ENCODE results near the gene EHMT1.
"Not testable (repeated sequence)": the region's sequence is repeated elsewhere in the genome, so short reads cannot be mapped to it uniquely, and the experiment has no call there.

DNA sequence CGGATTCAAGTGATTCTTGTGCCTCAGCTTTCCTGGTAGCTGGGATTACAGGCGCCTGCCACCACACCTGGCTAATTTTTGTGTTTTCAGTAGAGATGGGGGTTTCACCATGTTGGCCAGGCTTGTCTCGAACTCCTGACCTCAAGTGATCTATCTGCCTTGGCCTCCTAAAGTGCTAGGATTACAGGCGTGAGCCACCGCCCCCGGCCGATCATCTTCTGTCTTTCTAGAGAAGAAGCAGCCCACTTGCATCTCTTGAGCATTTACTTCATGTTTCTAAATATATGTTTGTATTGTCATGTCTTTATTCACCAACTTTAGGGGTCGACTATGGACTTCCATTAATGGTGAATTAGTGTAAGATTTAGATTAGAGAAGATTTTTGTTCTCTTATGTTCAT is 3.4 kb downstream of the EHMT1 start:
- TF ChIP-seq, protein P1, sequence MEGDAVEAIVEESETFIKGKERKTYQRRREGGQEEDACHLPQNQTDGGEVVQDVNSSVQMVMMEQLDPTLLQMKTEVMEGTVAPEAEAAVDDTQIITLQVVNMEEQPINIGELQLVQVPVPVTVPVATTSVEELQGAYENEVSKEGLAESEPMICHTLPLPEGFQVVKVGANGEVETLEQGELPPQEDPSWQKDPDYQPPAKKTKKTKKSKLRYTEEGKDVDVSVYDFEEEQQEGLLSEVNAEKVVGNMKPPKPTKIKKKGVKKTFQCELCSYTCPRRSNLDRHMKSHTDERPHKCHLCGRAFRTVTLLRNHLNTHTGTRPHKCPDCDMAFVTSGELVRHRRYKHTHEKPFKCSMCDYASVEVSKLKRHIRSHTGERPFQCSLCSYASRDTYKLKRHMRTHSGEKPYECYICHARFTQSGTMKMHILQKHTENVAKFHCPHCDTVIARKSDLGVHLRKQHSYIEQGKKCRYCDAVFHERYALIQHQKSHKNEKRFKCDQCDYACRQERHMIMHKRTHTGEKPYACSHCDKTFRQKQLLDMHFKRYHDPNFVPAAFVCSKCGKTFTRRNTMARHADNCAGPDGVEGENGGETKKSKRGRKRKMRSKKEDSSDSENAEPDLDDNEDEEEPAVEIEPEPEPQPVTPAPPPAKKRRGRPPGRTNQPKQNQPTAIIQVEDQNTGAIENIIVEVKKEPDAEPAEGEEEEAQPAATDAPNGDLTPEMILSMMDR (IDR thresholded peaks at IDR 0.05), result not testable (repeated sequence)
- not testable (repeated sequence) for TF ChIP-seq POLR2AphosphoS5, POLR2A (IDR thresholded peaks at IDR 0.05)
